K562 (cell line): ENCODE results near the gene PPM1N. TPM values are rescaled to one million over a fixed set of nuclear protein-coding genes. Genes with fewer than 3 reads are reported as not detected.

Experiments used
- CAMTA2 ChIP-seq: fragments of 250-450 bp; sonication (Bioruptor Pico); conservative IDR thresholded peaks from 2 replicates; pipeline ENCODE4 v1.5.1; 2022
- ETV6 ChIP-seq, 3 experiments: fragments of 150-350 bp in 1 of 3; sonication (generic) in 1 of 3; formaldehyde crosslinking in 1 of 3; IDR thresholded peaks; 2 replicates each; pipeline versions ENCODE4 v1.6.1 to v1.8.0; 2014 to 2022; ENCODE audit warnings: borderline replicate concordance in 2 of 3, low read depth in 2 of 3, antibody characterized with exemption in 1 of 3, low read length in 1 of 3, mild to moderate bottlenecking in 1 of 3, missing genetic modification reagents in 1 of 3
- FOXP4 ChIP-seq: sonication (generic); formaldehyde crosslinking; IDR thresholded peaks from 2 replicates; pipeline ENCODE4 v1.8.0; 2022; ENCODE audit warnings: mild to moderate bottlenecking, missing genetic modification reagents, borderline replicate concordance
- HDAC2 ChIP-seq: fragments of 450-650 bp; IDR thresholded peaks from 2 replicates; pipeline ENCODE4 v1.6.1; 2016; ENCODE audit warnings: mild to moderate bottlenecking
- HNRNPH1 ChIP-seq: fragments of 200-400 bp; formaldehyde crosslinking; optimal IDR thresholded peaks from 2 replicates; pipeline ENCODE3; 2017; ENCODE audit warnings: low read depth, mild to moderate bottlenecking, low read length, moderate library complexity
- MLX ChIP-seq, 2 experiments: fragments of 450-650 bp in 1 of 2; sonication (generic) in 1 of 2; formaldehyde crosslinking; conservative IDR thresholded peaks; 2 replicates each; pipeline versions ENCODE4 v1.4.0 to v1.8.1; 2020 to 2022; ENCODE audit warnings: mild to moderate bottlenecking in 1 of 2, missing genetic modification reagents in 1 of 2
- NR2F6 ChIP-seq: fragments of 450-650 bp; formaldehyde crosslinking; IDR thresholded peaks from 2 replicates; pipeline ENCODE4 v1.4.0; 2020; ENCODE audit warnings: mild to moderate bottlenecking
- POLR2H ChIP-seq: IDR thresholded peaks from 2 replicates; pipeline ENCODE4 v1.6.1; 2016; ENCODE audit warnings: missing genetic modification characterization, low read depth, mild to moderate bottlenecking, control low read depth, missing compliant biosample characterization, moderate library complexity
- RBFOX2 ChIP-seq: fragments of 200-400 bp; formaldehyde crosslinking; IDR thresholded peaks from 2 replicates; pipeline ENCODE4 v1.6.1; 2017; ENCODE audit warnings: low read depth, mild to moderate bottlenecking, low read length, moderate library complexity
- SNRNP70 ChIP-seq: fragments of 200-400 bp; formaldehyde crosslinking; optimal IDR thresholded peaks from 2 replicates; pipeline ENCODE3; 2017; ENCODE audit warnings: low read depth, low read length
- SP1 ChIP-seq: sonication (generic); formaldehyde crosslinking; IDR thresholded peaks from 2 replicates; pipeline ENCODE4 v1.8.1; 2022; ENCODE audit warnings: mild to moderate bottlenecking, missing genetic modification reagents
- WHSC1 ChIP-seq: IDR thresholded peaks from one replicate; pipeline ENCODE4 v1.6.1; 2012; ENCODE audit warnings: low read length, control low read depth, inconsistent platforms
- ZNF445 ChIP-seq: fragments of 250-450 bp; sonication (Bioruptor Pico); IDR thresholded peaks from 2 replicates; pipeline ENCODE4 v1.4.0; 2020; ENCODE audit warnings: low read depth, mild to moderate bottlenecking, moderate library complexity
- ZNF57 ChIP-seq: fragments of 450-650 bp; formaldehyde crosslinking; IDR thresholded peaks from 2 replicates; pipeline ENCODE4 v1.4.0; 2020; ENCODE audit warnings: mild to moderate bottlenecking, moderate library complexity
- polyA plus RNA-seq, 8 experiments: library from polyadenylated mRNA; depleted of rRNA in 4 of 8; stranded (reverse) in 5 of 8; unstranded in 3 of 8; fragments of >200 nt; fragmentation: Nextera tagmentation in 2 of 8; fragmentation: Illumina TruSeq in 1 of 8; extraction: Ambion mirVana in 2 of 8; extraction: Trizol in 1 of 8; gene quantifications; 2 replicates each; pipeline versions ENCODE4 v1.2.1 to v1.2.3, GENCODE V29; 2011 to 2014; ENCODE audit warnings: inconsistent platforms in 1 of 8, missing spikeins in 1 of 8
- total RNA-seq, 7 experiments: library from RNA; depleted of rRNA in 6 of 7; stranded (reverse); fragments of >200 nt in 6 of 7; fragmentation: Illumina TruSeq in 2 of 7; extraction: Trizol in 2 of 7; gene quantifications; 2 replicates each; pipeline versions ENCODE4 v1.2.1 to v1.2.3, GENCODE V29; 2011 to 2021; ENCODE audit warnings: low replicate concordance in 1 of 7
- TF ChIP-seq, protein P1 (sequence below): fragments of 450-650 bp; formaldehyde crosslinking; IDR thresholded peaks from 2 replicates; pipeline ENCODE4 v1.4.0; 2020; ENCODE audit warnings: mild to moderate bottlenecking, moderate library complexity
- TF ChIP-seq, protein P2 (sequence below): IDR thresholded peaks from 2 replicates; pipeline ENCODE4 v1.6.1; 2011; ENCODE audit not compliant: insufficient read length; ENCODE audit errors: extremely low read depth
- TF ChIP-seq, protein P3 (sequence below): sonication (generic); formaldehyde crosslinking; IDR thresholded peaks from 2 replicates; pipeline ENCODE4 v1.9.0; 2022; ENCODE audit warnings: mild to moderate bottlenecking, missing genetic modification reagents
- TF ChIP-seq, protein P4 (sequence below): sonication (generic); formaldehyde crosslinking; IDR thresholded peaks from 2 replicates; pipeline ENCODE4 v1.8.0; 2022; ENCODE audit warnings: mild to moderate bottlenecking, missing genetic modification reagents
- TF ChIP-seq, protein P5 (sequence below): sonication (generic); formaldehyde crosslinking; IDR thresholded peaks from 2 replicates; pipeline ENCODE4 v1.8.0; 2023; ENCODE audit warnings: mild to moderate bottlenecking, missing genetic modification reagents

Gene PPM1N
- total and polyA plus RNA-seq, 9 of the 15 experiments (the other 6 are each of a cell fraction or from before 2014, with no cell fraction given): 4.5 to 15.6 (median 8.7) TPM

- TF ChIP-seq, protein P1, sequence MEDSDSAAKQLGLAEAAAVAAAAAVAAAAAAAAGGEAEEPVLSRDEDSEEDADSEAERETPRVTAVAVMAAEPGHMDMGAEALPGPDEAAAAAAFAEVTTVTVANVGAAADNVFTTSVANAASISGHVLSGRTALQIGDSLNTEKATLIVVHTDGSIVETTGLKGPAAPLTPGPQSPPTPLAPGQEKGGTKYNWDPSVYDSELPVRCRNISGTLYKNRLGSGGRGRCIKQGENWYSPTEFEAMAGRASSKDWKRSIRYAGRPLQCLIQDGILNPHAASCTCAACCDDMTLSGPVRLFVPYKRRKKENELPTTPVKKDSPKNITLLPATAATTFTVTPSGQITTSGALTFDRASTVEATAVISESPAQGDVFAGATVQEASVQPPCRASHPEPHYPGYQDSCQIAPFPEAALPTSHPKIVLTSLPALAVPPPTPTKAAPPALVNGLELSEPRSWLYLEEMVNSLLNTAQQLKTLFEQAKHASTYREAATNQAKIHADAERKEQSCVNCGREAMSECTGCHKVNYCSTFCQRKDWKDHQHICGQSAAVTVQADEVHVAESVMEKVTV: no peak
- TF ChIP-seq, protein P2, sequence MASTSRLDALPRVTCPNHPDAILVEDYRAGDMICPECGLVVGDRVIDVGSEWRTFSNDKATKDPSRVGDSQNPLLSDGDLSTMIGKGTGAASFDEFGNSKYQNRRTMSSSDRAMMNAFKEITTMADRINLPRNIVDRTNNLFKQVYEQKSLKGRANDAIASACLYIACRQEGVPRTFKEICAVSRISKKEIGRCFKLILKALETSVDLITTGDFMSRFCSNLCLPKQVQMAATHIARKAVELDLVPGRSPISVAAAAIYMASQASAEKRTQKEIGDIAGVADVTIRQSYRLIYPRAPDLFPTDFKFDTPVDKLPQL: no peak
- TF ChIP-seq, protein P3, sequence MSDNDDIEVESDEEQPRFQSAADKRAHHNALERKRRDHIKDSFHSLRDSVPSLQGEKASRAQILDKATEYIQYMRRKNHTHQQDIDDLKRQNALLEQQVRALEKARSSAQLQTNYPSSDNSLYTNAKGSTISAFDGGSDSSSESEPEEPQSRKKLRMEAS (CRISPR knock-in tag): peak; percentile 73
- peak; percentile 60; the same call in 1 of the 2 replicates for TF ChIP-seq HDAC2
- TF ChIP-seq FOXP4 (CRISPR knock-in tag): peak; percentile 88; the same call in 1 of the 2 replicates
- peak; percentile 58; the same call in 1 of the 2 replicates for TF ChIP-seq SP1 (CRISPR knock-in tag)
- no peak for TF ChIP-seq ZNF445 (CRISPR knock-in tag)
- TF ChIP-seq, protein P4, sequence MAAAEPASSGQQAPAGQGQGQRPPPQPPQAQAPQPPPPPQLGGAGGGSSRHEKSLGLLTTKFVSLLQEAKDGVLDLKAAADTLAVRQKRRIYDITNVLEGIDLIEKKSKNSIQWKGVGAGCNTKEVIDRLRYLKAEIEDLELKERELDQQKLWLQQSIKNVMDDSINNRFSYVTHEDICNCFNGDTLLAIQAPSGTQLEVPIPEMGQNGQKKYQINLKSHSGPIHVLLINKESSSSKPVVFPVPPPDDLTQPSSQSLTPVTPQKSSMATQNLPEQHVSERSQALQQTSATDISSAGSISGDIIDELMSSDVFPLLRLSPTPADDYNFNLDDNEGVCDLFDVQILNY (CRISPR knock-in tag): no peak
- 0 out of 4 replicates have a peak, but pooled peaks of 1 of the 2 experiments have one; percentile 49 for TF ChIP-seq MLX (CRISPR knock-in tag; conservative IDR thresholded peaks at IDR 0.05)
- TF ChIP-seq SNRNP70: no peak
- TF ChIP-seq CAMTA2 (CRISPR knock-in tag): no peak
- TF ChIP-seq RBFOX2: no peak
- TF ChIP-seq, protein P5, sequence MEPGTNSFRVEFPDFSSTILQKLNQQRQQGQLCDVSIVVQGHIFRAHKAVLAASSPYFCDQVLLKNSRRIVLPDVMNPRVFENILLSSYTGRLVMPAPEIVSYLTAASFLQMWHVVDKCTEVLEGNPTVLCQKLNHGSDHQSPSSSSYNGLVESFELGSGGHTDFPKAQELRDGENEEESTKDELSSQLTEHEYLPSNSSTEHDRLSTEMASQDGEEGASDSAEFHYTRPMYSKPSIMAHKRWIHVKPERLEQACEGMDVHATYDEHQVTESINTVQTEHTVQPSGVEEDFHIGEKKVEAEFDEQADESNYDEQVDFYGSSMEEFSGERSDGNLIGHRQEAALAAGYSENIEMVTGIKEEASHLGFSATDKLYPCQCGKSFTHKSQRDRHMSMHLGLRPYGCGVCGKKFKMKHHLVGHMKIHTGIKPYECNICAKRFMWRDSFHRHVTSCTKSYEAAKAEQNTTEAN: 0 out of 2 replicates have a peak, but pooled peaks have one; percentile 56
- TF ChIP-seq ETV6 (IDR thresholded peaks at IDR 0.05; ENCODE audit: borderline replicate concordance in 1 of 2, low read depth in 2 of 2, low read length in 1 of 2): no peak
- peak; percentile 75; the same call in 1 of the 2 replicates for TF ChIP-seq ETV6 (CRISPR knock-in tag; IDR thresholded peaks at IDR 0.05; ENCODE audit: borderline replicate concordance)
- TF ChIP-seq ZNF57 (CRISPR knock-in tag): no peak
- TF ChIP-seq NR2F6 (CRISPR knock-in tag): no peak
- TF ChIP-seq HNRNPH1: no peak
- no peak for TF ChIP-seq POLR2H
- TF ChIP-seq WHSC1: no peak
Observed at GRCh38 chr19:45496349-45496953, 1.8 kb upstream of the PPM1N start (continued).
